H9 (cell line): Measurements from ENCODE around the gene FOXI2. TPM values are rescaled to one million over a fixed set of nuclear protein-coding genes. Genes with fewer than 3 reads are reported as not detected.

Source experiments
- DNase-seq: peaks from one replicate; pipeline ENCODE4 v3.0.0-alpha.2; 2017
- H2AFZ ChIP-seq: one replicate; pipeline ENCODE4 v1.6.1; 2013; ENCODE audit warnings: mild to moderate bottlenecking, low read length, control low read depth, moderate library complexity
- H2AK5ac ChIP-seq: 2 replicates; pipeline ENCODE4 v1.6.1; 2013; ENCODE audit warnings: low read length, control low read depth, mixed read lengths; ENCODE audit not compliant: insufficient read length
- H2BK120ac ChIP-seq: one replicate; pipeline ENCODE4 v1.6.1; 2013; ENCODE audit warnings: low read depth, mild to moderate bottlenecking, low read length, control low read depth, inconsistent platforms; ENCODE audit not compliant: poor library complexity, severe bottlenecking
- H2BK12ac ChIP-seq: 2 replicates; pipeline ENCODE4 v1.6.1; 2013; ENCODE audit warnings: low read length, control low read depth, mixed read lengths, low read depth; ENCODE audit not compliant: insufficient read length
- H2BK15ac ChIP-seq: 2 replicates; pipeline ENCODE4 v1.6.1; 2013; ENCODE audit warnings: low read depth, low read length, control low read depth
- H2BK20ac ChIP-seq: one replicate; pipeline ENCODE4 v1.6.1; 2013; ENCODE audit warnings: low read depth, mild to moderate bottlenecking, low read length, control low read depth, inconsistent platforms; ENCODE audit not compliant: poor library complexity, severe bottlenecking
- H2BK5ac ChIP-seq: 2 replicates; pipeline ENCODE4 v1.6.1; 2013; ENCODE audit warnings: low read length, control low read depth, mixed read lengths; ENCODE audit not compliant: insufficient read length
- H3K14ac ChIP-seq: 2 replicates; pipeline ENCODE4 v1.6.1; 2013; ENCODE audit warnings: low read length, control low read depth; ENCODE audit not compliant: insufficient read depth
- H3K18ac ChIP-seq: 2 replicates; pipeline ENCODE4 v1.6.1; 2013; ENCODE audit warnings: low read depth, mild to moderate bottlenecking, mixed read lengths, low read length, control low read depth; ENCODE audit not compliant: insufficient read length
- H3K23ac ChIP-seq: 2 replicates; pipeline ENCODE4 v1.6.1; 2013; ENCODE audit warnings: low read length, control low read depth, mixed read lengths, low read depth; ENCODE audit not compliant: insufficient read length
- H3K23me2 ChIP-seq: 2 replicates; pipeline ENCODE4 v1.6.1; 2013; ENCODE audit warnings: low read depth, mild to moderate bottlenecking, mixed read lengths, low read length, control low read depth; ENCODE audit not compliant: insufficient read length, poor library complexity, severe bottlenecking
- H3K27ac ChIP-seq: 2 replicates; pipeline ENCODE4 v1.5.1; 2013; ENCODE audit warnings: low read length, control low read depth, mixed read lengths, low read depth; ENCODE audit not compliant: insufficient read length
- H3K27me3 ChIP-seq: 2 replicates; pipeline ENCODE4 v1.6.1; 2013; ENCODE audit warnings: low read length, control low read depth, inconsistent platforms; ENCODE audit not compliant: insufficient read depth
- H3K4ac ChIP-seq: 2 replicates; pipeline ENCODE4 v1.6.1; 2013; ENCODE audit warnings: low read depth, mild to moderate bottlenecking, control low read depth, inconsistent platforms, low read length, moderate library complexity
- H3K4me1 ChIP-seq: 2 replicates; pipeline ENCODE4 v1.6.1; 2013; ENCODE audit warnings: low read length, control low read depth, inconsistent platforms; ENCODE audit not compliant: insufficient read depth
- H3K4me2 ChIP-seq: 2 replicates; pipeline ENCODE4 v1.6.1; 2013; ENCODE audit warnings: low read length, control low read depth, mixed read lengths; ENCODE audit not compliant: insufficient read length, insufficient read depth
- H3K56ac ChIP-seq: 2 replicates; pipeline ENCODE4 v1.6.1; 2013; ENCODE audit warnings: low read depth, mild to moderate bottlenecking, mixed read lengths, low read length, control low read depth; ENCODE audit not compliant: insufficient read length
- H3K79me1 ChIP-seq: 2 replicates; pipeline ENCODE4 v1.6.1; 2013; ENCODE audit warnings: low read depth, mild to moderate bottlenecking, moderate library complexity, low read length, control low read depth, inconsistent platforms; ENCODE audit not compliant: insufficient read depth, poor library complexity, severe bottlenecking
- H3K79me2 ChIP-seq: 2 replicates; pipeline ENCODE4 v1.6.1; 2013; ENCODE audit warnings: low read length, control low read depth, inconsistent platforms; ENCODE audit not compliant: insufficient read depth
- H3K9ac ChIP-seq: 2 replicates; pipeline ENCODE4 v1.6.1; 2013; ENCODE audit warnings: low read length, control low read depth, mixed read lengths; ENCODE audit not compliant: insufficient read length; ENCODE audit errors: extremely low read depth
- H3K9me3 ChIP-seq: one replicate; pipeline ENCODE4 v1.6.1; 2013; ENCODE audit warnings: low read depth, low read length, inconsistent platforms; ENCODE audit not compliant: control insufficient read depth
- H3T11ph ChIP-seq: one replicate; pipeline ENCODE4 v1.6.1; 2013; ENCODE audit warnings: mild to moderate bottlenecking, low read length, control low read depth, inconsistent platforms
- H4K20me1 ChIP-seq: one replicate; pipeline ENCODE4 v1.6.1; 2013; ENCODE audit not compliant: control insufficient read depth, insufficient read length, insufficient read depth
- H4K5ac ChIP-seq: 2 replicates; pipeline ENCODE4 v1.6.1; 2013; ENCODE audit warnings: low read depth, mild to moderate bottlenecking, mixed read lengths, low read length, control low read depth; ENCODE audit not compliant: insufficient read length
- H4K8ac ChIP-seq: replicated peaks from 2 replicates; pipeline ENCODE4 v1.6.1; 2013; ENCODE audit warnings: low read length, control low read depth, mixed read lengths, low read depth; ENCODE audit not compliant: insufficient read length
- H4K91ac ChIP-seq: 2 replicates; pipeline ENCODE4 v1.6.1; 2013; ENCODE audit warnings: low read depth, mild to moderate bottlenecking, moderate library complexity, mixed read lengths, low read length, control low read depth; ENCODE audit not compliant: insufficient read length
- H3K27ac Mint-ChIP-seq, 3 experiments: 2 replicates in 2 of 3; 3 replicates in 1 of 3; pipeline ENCODE4 v1.8.0; 2020 to 2021; ENCODE audit warnings: mixed read lengths in 3 of 3, mild to moderate bottlenecking in 1 of 3, moderate library complexity in 1 of 3
- H3K27me3 Mint-ChIP-seq: 2 replicates; pipeline ENCODE4 v1.8.0; 2021; ENCODE audit warnings: low read depth, mild to moderate bottlenecking, moderate library complexity, mixed read lengths
- H3K36me3 Mint-ChIP-seq, 3 experiments: 2 replicates in 2 of 3; 3 replicates in 1 of 3; pipeline ENCODE4 v1.8.0; 2020 to 2021; ENCODE audit warnings: low read depth in 3 of 3, mixed read lengths in 3 of 3; ENCODE audit not compliant: insufficient read depth in 1 of 3
- H3K4me1 Mint-ChIP-seq, 2 experiments: 2 replicates each; pipeline ENCODE4 v1.8.0; 2020; ENCODE audit warnings: mixed read lengths in 2 of 2
- H3K4me3 Mint-ChIP-seq, 2 experiments: 2 replicates in 1 of 2; 3 replicates in 1 of 2; pipeline ENCODE4 v1.8.0; 2020 to 2021; ENCODE audit warnings: mild to moderate bottlenecking in 2 of 2, mixed read lengths in 2 of 2, moderate library complexity in 1 of 2
- H3K9me3 Mint-ChIP-seq, 2 experiments: 2 replicates in 1 of 2; 3 replicates in 1 of 2; pipeline ENCODE4 v1.8.0; 2020; ENCODE audit warnings: mild to moderate bottlenecking in 2 of 2, mixed read lengths in 2 of 2, moderate library complexity in 1 of 2
- CTCF ChIP-seq: fragments of 200-600 bp; sonication (generic); conservative IDR thresholded peaks from 3 replicates; pipeline ENCODE4 v1.8.0; 2021; ENCODE audit warnings: antibody characterized with exemption, mild to moderate bottlenecking
- WGBS: extraction: QIAGEN DNeasy Blood & Tissue Kit; methylation state at CpG from one replicate; pipeline ENCODE4 v1.1.7; 2013; ENCODE audit warnings: missing lambda C conversion rate, low lambda C conversion rate, mixed read lengths; ENCODE audit not compliant: insufficient read length; ENCODE audit errors: extremely low coverage; 5-methylcytosine and 5-hydroxymethylcytosine counted together
- total RNA-seq: library from RNA; stranded (reverse); gene quantifications from 2 replicates; pipeline ENCODE4 v1.2.1, GENCODE V29; 2021

Gene FOXI2
- total RNA-seq, 1 experiment from 2014 or later, result 0.42 TPM

- TF ChIP-seq CTCF, result no peak
- DNase-seq, result no peak
- H3K56ac ChIP-seq, result no peak overlapping the region
- H2AK5ac ChIP-seq, result no peak overlapping the region
- no peaks in the 10 kb centered on the region for H3K79me1 ChIP-seq
- Mint-ChIP-seq H3K27ac (no peak overlapping the region), H3K4me1 (peaks cover 6 to 13% of the 10 kb centered on the region in 2 experiments), H3K27me3 (peaks cover 9% of the 10 kb centered on the region), H3K9me3 (no peaks in the 10 kb centered on the region), H3K36me3 (no peaks in the 10 kb centered on the region), H3K4me3 (no peak overlapping the region)
- H3K27ac ChIP-seq, result no peak overlapping the region
- H3K23ac ChIP-seq, result no peak overlapping the region
- H3K4ac ChIP-seq, result no peak overlapping the region
- no peak overlapping the region for H2BK20ac ChIP-seq
- H3T11ph ChIP-seq, result no peak overlapping the region
- H2BK12ac ChIP-seq, result no peak overlapping the region
- H3K4me1 ChIP-seq, result no peaks in the 10 kb centered on the region
- H2BK120ac ChIP-seq, result no peak overlapping the region
- no peaks in the 10 kb centered on the region for H3K27me3 ChIP-seq
- H3K9me3 ChIP-seq, result no peaks in the 10 kb centered on the region
- no peak overlapping the region for H3K18ac ChIP-seq
- no peak overlapping the region for H2BK15ac ChIP-seq
- H4K20me1 ChIP-seq, result no peaks in the 10 kb centered on the region
- no peaks in the 10 kb centered on the region for H3K23me2 ChIP-seq
- H3K79me2 ChIP-seq, result no peaks in the 10 kb centered on the region
- no peak overlapping the region for H3K14ac ChIP-seq
- no peak overlapping the region for H3K4me2 ChIP-seq
- H3K9ac ChIP-seq, result no peak overlapping the region
- H2AFZ ChIP-seq, result no peak overlapping the region
- no CpG with 5 or more reads among the region's 2 CpGs for WGBS
- H4K91ac ChIP-seq, result no peak overlapping the region
- no peak overlapping the region for H2BK5ac ChIP-seq
- H4K5ac ChIP-seq, result no peak overlapping the region
- H4K8ac ChIP-seq, result no peak overlapping the region
These were observed 19.3 kb downstream of the FOXI2 start for GRCh38 chr10:127756264-127756663.
